GM21576 (cell line): ENCODE data around the gene NUDT4.
A peak's percentile ranks its signal among the peaks of the same experiment; 100 is the strongest.

Experiments
- ATAC-seq: cut with Tn5 transposase; IDR thresholded peaks from one replicate; pipeline ENCODE4 v1.9.1; 2021; ENCODE audit warnings: mild to moderate bottlenecking, moderate library complexity; ENCODE audit not compliant: unreplicated experiment

The NUDT4 gene

GRCh38 chr12:93377252-93378195 is at the start of gene NUDT4:
NUDT4 (plus strand) TSS chr12:93377925; CDS start chr12:93378323, 398 bp downstream.
- ATAC-seq = peak; percentile 56

GRCh38 chr12:93333054-93333453 is 44.7 kb upstream of the NUDT4 start:
- ATAC-seq = no peak

- ATAC-seq = no peak
Observed at GRCh38 chr12:93333828-93334227, 43.9 kb upstream of the NUDT4 start.

GRCh38 chr12:93335603-93336162 is 42.0 kb upstream of the NUDT4 start:
- no peak for ATAC-seq

- ATAC-seq = no peak
Observed at GRCh38 chr12:93336291-93336741, 41.4 kb upstream of the NUDT4 start.

GRCh38 chr12:93338598-93338997 is 39.1 kb upstream of the NUDT4 start:
- ATAC-seq = no peak

GRCh38 chr12:93339695-93340094 is 38.0 kb upstream of the NUDT4 start:
- no peak for ATAC-seq

GRCh38 chr12:93341409-93342049 is 36.2 kb upstream of the NUDT4 start:
- no peak for ATAC-seq

GRCh38 chr12:93347054-93347785 is 30.5 kb upstream of the NUDT4 start:
- no peak for ATAC-seq

GRCh38 chr12:93348575-93349435 is 28.9 kb upstream of the NUDT4 start:
- no peak for ATAC-seq

- no peak for ATAC-seq
Observed at GRCh38 chr12:93351726-93352125, 26.0 kb upstream of the NUDT4 start.

- ATAC-seq = no peak
Observed at GRCh38 chr12:93352321-93352720, 25.4 kb upstream of the NUDT4 start.

GRCh38 chr12:93356214-93356613 is 21.5 kb upstream of the NUDT4 start:
- no peak for ATAC-seq

- peak; percentile 71 for ATAC-seq
Observed at GRCh38 chr12:93358058-93358457, 19.7 kb upstream of the NUDT4 start.

GRCh38 chr12:93358821-93359220 is 18.9 kb upstream of the NUDT4 start:
- no peak for ATAC-seq

GRCh38 chr12:93360688-93361087 is 17.0 kb upstream of the NUDT4 start:
- ATAC-seq = no peak

GRCh38 chr12:93361151-93361919 is 16.4 kb upstream of the NUDT4 start:
- no peak for ATAC-seq

GRCh38 chr12:93363841-93364297 is 13.9 kb upstream of the NUDT4 start:
- ATAC-seq = peak; percentile 64
